ENCODE data around the gene LRMDA. TPM values are rescaled to one million over a fixed set of nuclear protein-coding genes. Genes with fewer than 3 reads are reported as not detected.

Gene LRMDA
- total and polyA plus RNA-seq, 2 of the 4 experiments (the other 2 are of a cell fraction) = 0.07 TPM; not detected in 1

GRCh38 chr10:76150876-76151288 is 719.5 kb downstream of the LRMDA start:
- no peak overlapping the region for H2AFZ ChIP-seq (replicated peaks; ENCODE audit: low read length, poor library complexity)

More at GRCh38 chr10:76150876-76151288, 719.5 kb downstream of the LRMDA start:
- no TSS peak for BruUV-seq (replicated peaks)
- WGBS, 2 experiments (ENCODE audit: extremely low coverage in 2 of 2, insufficient read length in 1 of 2) = 50% methylated on average over 1 of the region's 7 CpGs; no CpG with 5 or more reads in 1 of the 2 experiments
- Histone ChIP-seq H3K56ac (ENCODE audit: extremely low read depth, insufficient read depth, low read length) (no peak overlapping the region), H3K4me2 (ENCODE audit: low read depth, low read length) (no peak overlapping the region), H4K8ac (ENCODE audit: low read depth in 2 of 2, low read length in 2 of 2) (no peak overlapping the region), H2BK5ac (ENCODE audit: low read depth, low read length, poor library complexity, severe bottlenecking) (no peak overlapping the region), H2BK20ac (ENCODE audit: low read depth, low read length) (no peak overlapping the region), H3K27me3 (ENCODE audit: control insufficient read depth, insufficient read depth, low read length) (peaks cover 4% of the 10 kb centered on the region), H3K79me1 (ENCODE audit: low read depth in 1 of 2, low read length in 2 of 2) (no peaks in the 10 kb centered on the region), H3K4me1 (ENCODE audit: control insufficient read depth, insufficient read depth, low read length) (peaks cover 7% of the 10 kb centered on the region; the same call in 1 of the 2 replicates), H2AK9ac (replicated peaks; ENCODE audit: low read depth, low read length, poor library complexity) (no peak overlapping the region), H3K9me1 (ENCODE audit: insufficient read depth, low read length) (no peaks in the 10 kb centered on the region), H3K4me3 (ENCODE audit: insufficient read depth, low read depth, low read length) (no peak overlapping the region), H4K20me1 (ENCODE audit: insufficient read depth, low read length) (no peaks in the 10 kb centered on the region), H3K36me3 (ENCODE audit: control insufficient read depth, insufficient read depth, low read length) (no peaks in the 10 kb centered on the region), H3K14ac (replicated peaks; ENCODE audit: low read depth, low read length) (no peak overlapping the region), H2BK15ac (ENCODE audit: low read depth, low read length) (no peak overlapping the region), H3K4ac (ENCODE audit: low read depth, low read length) (no peak overlapping the region; the same call in 1 of the 2 replicates), H4K5ac (ENCODE audit: low read depth, low read length) (no peak overlapping the region), H2AK5ac (ENCODE audit: low read depth, low read length) (no peak overlapping the region), H3K27ac (ENCODE audit: insufficient read depth, low read length) (no peak overlapping the region), H3K9me3 (ENCODE audit: control insufficient read depth, insufficient read depth, low read length) (no peaks in the 10 kb centered on the region; the same call in 1 of the 2 replicates), H3K18ac (ENCODE audit: low read depth, low read length) (no peak overlapping the region), H3K23ac (ENCODE audit: low read depth, low read length) (no peak overlapping the region), H4K91ac (ENCODE audit: insufficient read depth, low read depth, low read length) (no peak overlapping the region), H2BK120ac (ENCODE audit: low read depth, low read length) (peak overlapping the region; percentile 40; the same call in 1 of the 2 replicates), H3K9ac (ENCODE audit: low read depth, low read length) (no peak overlapping the region)
- ChIA-PET POLR2A (ENCODE audit: unreplicated experiment) (no interaction called here), CTCF (interaction anchor here (1.0 kb wide), 1 partner anchor 78 kb away, joined by 3 read pairs; no protein-coding TSS in a partner anchor)
- intact Hi-C loops (cut with micrococcal nuclease) (no loop called here), in situ Hi-C loops (cut with MboI; ENCODE audit: low sequenced_read_pairs) (no loop called here), dilution Hi-C loops (cut with HindIII; ENCODE audit: low sequenced_read_pairs, unreplicated experiment) (no loop called here)
- no peak for ATAC-seq (ENCODE audit: low read depth)
- no peak for DNase-seq
- no peak for TF ChIP-seq RCOR1 (IDR thresholded peaks at IDR 0.05; ENCODE audit: insufficient replicate concordance, low read length)
- TF ChIP-seq ELK1 (IDR thresholded peaks at IDR 0.05; ENCODE audit: borderline replicate concordance, low read depth, low read length) = no peak
- TF ChIP-seq MXI1 (IDR thresholded peaks at IDR 0.05; ENCODE audit: borderline replicate concordance, low read depth, low read length) = no peak
- TF ChIP-seq, protein P1, sequence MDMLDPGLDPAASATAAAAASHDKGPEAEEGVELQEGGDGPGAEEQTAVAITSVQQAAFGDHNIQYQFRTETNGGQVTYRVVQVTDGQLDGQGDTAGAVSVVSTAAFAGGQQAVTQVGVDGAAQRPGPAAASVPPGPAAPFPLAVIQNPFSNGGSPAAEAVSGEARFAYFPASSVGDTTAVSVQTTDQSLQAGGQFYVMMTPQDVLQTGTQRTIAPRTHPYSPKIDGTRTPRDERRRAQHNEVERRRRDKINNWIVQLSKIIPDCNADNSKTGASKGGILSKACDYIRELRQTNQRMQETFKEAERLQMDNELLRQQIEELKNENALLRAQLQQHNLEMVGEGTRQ (IDR thresholded peaks at IDR 0.05; ENCODE audit: low read depth, low read length) = no peak
- no peak for TF ChIP-seq CTCF (conservative IDR thresholded peaks at IDR 0.05; ENCODE audit: low read depth, low read length)
- TF ChIP-seq MAZ (IDR thresholded peaks at IDR 0.05; ENCODE audit: borderline replicate concordance, low read depth, low read length) = no peak
- TF ChIP-seq SMC3 (IDR thresholded peaks at IDR 0.05; ENCODE audit: low read depth, low read length) = no peak
- TF ChIP-seq MAFK (IDR thresholded peaks at IDR 0.05; ENCODE audit: low read depth, low read length) = no peak
- no peak for TF ChIP-seq RFX5 (IDR thresholded peaks at IDR 0.05; ENCODE audit: low read depth, low read length)
- no peak for TF ChIP-seq CHD1 (IDR thresholded peaks at IDR 0.05; ENCODE audit: low read depth, low read length)
- no peak for TF ChIP-seq BHLHE40 (IDR thresholded peaks at IDR 0.05; ENCODE audit: low read depth, low read length)
- TF ChIP-seq NFE2L2 (IDR thresholded peaks at IDR 0.05; ENCODE audit: low read depth, low read length) = no peak
- TF ChIP-seq CEBPB (IDR thresholded peaks at IDR 0.05; ENCODE audit: low read depth, low read length) = no peak

Data from IMR-90 (cell line).